PC-3 (cell line): ENCODE measurements around the gene EIF2AK2. TPM values are rescaled to one million over a fixed set of nuclear protein-coding genes. Genes with fewer than 3 reads are reported as not detected.

Source experiments
- ATAC-seq: fragments of 200-7000 bp; cut with Tn5 transposase; 2 replicates; pipeline ENCODE4 v1.9.1; 2020; ENCODE audit warnings: mild to moderate bottlenecking, moderate library complexity
- BruUV-seq: library from RNA; stranded (reverse); fragments of 400-500 nt; replicated peaks from 2 replicates; lab custom pipeline; 2021; lab: Mats Ljungman, UMichigan
- CTCF ChIA-PET: fragments of 300-600 bp; sonication (Branson Sonifier 250); formaldehyde crosslinking; loops from one replicate; lab custom pipeline; 2022; ENCODE audit warnings: antibody characterized with exemption; lab: Charles Lee
- POLR2A ChIA-PET: fragments of 300-600 bp; sonication (Branson Sonifier 250); formaldehyde crosslinking; loops from one replicate; lab custom pipeline; 2022; ENCODE audit warnings: antibody characterized with exemption; ENCODE audit not compliant: unreplicated experiment; lab: Charles Lee
- DNase-seq: peaks from one replicate; pipeline ENCODE4 v3.0.0-alpha.2; 2015
- H2AFZ ChIP-seq: fragments of 300-600 bp; sonication (generic); 2 replicates; pipeline ENCODE4 v1.6.0; 2016; ENCODE audit warnings: antibody characterized with exemption, low read length
- H3F3A ChIP-seq: fragments of 300-600 bp; sonication (generic); one replicate; pipeline ENCODE4 v1.6.0; 2017; ENCODE audit warnings: antibody characterized with exemption, low read length, control low read depth, mild to moderate bottlenecking; ENCODE audit not compliant: unreplicated experiment
- H3K27ac ChIP-seq: fragments of 300-600 bp; sonication (generic); 2 replicates; pipeline ENCODE4 v1.5.1; 2016; ENCODE audit warnings: mild to moderate bottlenecking, low read length
- H3K27me3 ChIP-seq: fragments of 300-600 bp; sonication (generic); 2 replicates; pipeline ENCODE4 v1.6.1; 2016; ENCODE audit warnings: low read length, mixed read lengths
- H3K36me3 ChIP-seq: fragments of 300-600 bp; sonication (generic); 2 replicates; pipeline ENCODE4 v1.6.1; 2016; ENCODE audit warnings: low read depth, mixed run types, low read length, mixed read lengths
- H3K4me1 ChIP-seq: fragments of 300-600 bp; sonication (generic); 2 replicates; pipeline ENCODE4 v1.5.1; 2016; ENCODE audit warnings: low read length; ENCODE audit not compliant: insufficient read depth
- H3K4me2 ChIP-seq: fragments of 300-600 bp; sonication (generic); 2 replicates; pipeline ENCODE4 v1.6.0; 2016; ENCODE audit warnings: low read length
- H3K4me3 ChIP-seq: fragments of 300-600 bp; sonication (generic); 2 replicates; pipeline ENCODE4 v1.5.1; 2016; ENCODE audit warnings: mild to moderate bottlenecking, low read length, mixed read lengths
- H3K79me2 ChIP-seq: fragments of 300-600 bp; sonication (generic); 2 replicates; pipeline ENCODE4 v1.6.1; 2017; ENCODE audit warnings: low read length, mixed read lengths
- H3K9ac ChIP-seq: fragments of 300-600 bp; sonication (generic); 2 replicates; pipeline ENCODE4 v1.6.0; 2016; ENCODE audit warnings: mild to moderate bottlenecking, low read length
- H3K9me2 ChIP-seq: fragments of 300-600 bp; sonication (generic); replicated peaks from 2 replicates; pipeline ENCODE4 v1.6.1; 2016; ENCODE audit warnings: mixed run types, low read length, mixed read lengths
- H3K9me3 ChIP-seq: fragments of 300-600 bp; sonication (generic); 2 replicates; pipeline ENCODE4 v1.6.1; 2016; ENCODE audit warnings: low read length, mixed read lengths
- H4K20me1 ChIP-seq: fragments of 300-600 bp; sonication (generic); 2 replicates; pipeline ENCODE4 v1.6.1; 2016; ENCODE audit warnings: low read length, mixed read lengths
- EZH2 ChIP-seq: fragments of 300-600 bp; sonication (generic); IDR thresholded peaks from one replicate; pipeline ENCODE4 v1.6.1; 2017; ENCODE audit warnings: antibody characterized with exemption, mild to moderate bottlenecking, low read length; ENCODE audit not compliant: unreplicated experiment
- EZH2phosphoT487 ChIP-seq: fragments of 300-600 bp; sonication (generic); IDR thresholded peaks from 2 replicates; pipeline ENCODE4 v1.6.1; 2018; ENCODE audit warnings: mild to moderate bottlenecking, antibody characterized with exemption, low read length, borderline replicate concordance
- intact Hi-C: fragments of 100-400 bp; cut with micrococcal nuclease; formaldehyde crosslinking; loops from 2 replicates; pipeline ENCODE4 v1.9.0; 2023
- total RNA-seq: library from RNA; depleted of rRNA; stranded (reverse); fragments of >200 nt; gene quantifications from 2 replicates; pipeline ENCODE4 v1.2.3, GENCODE V29; 2014
- TF ChIP-seq, protein P1 (sequence below): fragments of 300-600 bp; sonication (generic); conservative IDR thresholded peaks from 2 replicates; pipeline ENCODE4 v1.5.1; 2017; ENCODE audit warnings: antibody characterized with exemption, low read depth, mild to moderate bottlenecking, low read length

The EIF2AK2 gene
- total RNA-seq, 1 experiment from 2014 or later: 29.3 TPM

DNA sequence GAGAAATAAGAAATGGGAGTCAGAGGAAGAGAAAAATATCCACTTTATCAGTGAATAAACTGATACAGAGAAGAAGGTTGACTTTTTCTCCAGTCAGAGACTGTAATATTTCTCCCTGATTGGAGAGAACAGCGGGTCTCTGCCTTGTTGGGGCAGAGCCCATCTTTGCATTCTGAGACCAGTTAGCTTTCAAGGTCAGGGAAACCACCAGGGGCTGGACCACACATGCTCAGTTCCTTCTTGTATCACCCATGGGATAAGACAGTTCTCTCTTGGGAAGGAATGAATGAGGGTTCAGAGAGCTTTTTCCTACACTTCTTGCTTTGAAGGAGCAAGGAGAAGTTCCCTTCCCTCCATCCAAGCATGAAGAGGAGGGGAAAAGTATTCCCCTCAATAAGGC, 60.2 kb downstream of the EIF2AK2 start:
- H3K9me3 ChIP-seq: no peaks in the 10 kb centered on the region

GRCh38 chr2:37091873-37092272, 64.9 kb downstream of the EIF2AK2 start:
- ChIA-PET POLR2A (no interaction called here), CTCF (no interaction called here)
- BruUV-seq: no TSS peak
- H3K36me3 ChIP-seq: peaks cover 17% of the 10 kb centered on the region
- intact Hi-C loops: no loop called here
- no peaks in the 10 kb centered on the region for H3K9me3 ChIP-seq
- no peaks in the 10 kb centered on the region for H3K4me1 ChIP-seq
- no peak for DNase-seq
- H2AFZ ChIP-seq: no peak overlapping the region
- H3K9ac ChIP-seq: no peak overlapping the region
- H3K4me2 ChIP-seq: no peak overlapping the region
- H3K27me3 ChIP-seq: no peaks in the 10 kb centered on the region
- no peaks in the 10 kb centered on the region for H4K20me1 ChIP-seq
- no peak for ATAC-seq
- H3K79me2 ChIP-seq: no peaks in the 10 kb centered on the region; the same call in 1 of the 2 replicates
- no peaks in the 10 kb centered on the region for H3K9me2 ChIP-seq
- no peaks in the 10 kb centered on the region for H3F3A ChIP-seq
- H3K27ac ChIP-seq: no peak overlapping the region
- TF ChIP-seq EZH2phosphoT487 (no peak), EZH2 (no peak)
- TF ChIP-seq, protein P1, sequence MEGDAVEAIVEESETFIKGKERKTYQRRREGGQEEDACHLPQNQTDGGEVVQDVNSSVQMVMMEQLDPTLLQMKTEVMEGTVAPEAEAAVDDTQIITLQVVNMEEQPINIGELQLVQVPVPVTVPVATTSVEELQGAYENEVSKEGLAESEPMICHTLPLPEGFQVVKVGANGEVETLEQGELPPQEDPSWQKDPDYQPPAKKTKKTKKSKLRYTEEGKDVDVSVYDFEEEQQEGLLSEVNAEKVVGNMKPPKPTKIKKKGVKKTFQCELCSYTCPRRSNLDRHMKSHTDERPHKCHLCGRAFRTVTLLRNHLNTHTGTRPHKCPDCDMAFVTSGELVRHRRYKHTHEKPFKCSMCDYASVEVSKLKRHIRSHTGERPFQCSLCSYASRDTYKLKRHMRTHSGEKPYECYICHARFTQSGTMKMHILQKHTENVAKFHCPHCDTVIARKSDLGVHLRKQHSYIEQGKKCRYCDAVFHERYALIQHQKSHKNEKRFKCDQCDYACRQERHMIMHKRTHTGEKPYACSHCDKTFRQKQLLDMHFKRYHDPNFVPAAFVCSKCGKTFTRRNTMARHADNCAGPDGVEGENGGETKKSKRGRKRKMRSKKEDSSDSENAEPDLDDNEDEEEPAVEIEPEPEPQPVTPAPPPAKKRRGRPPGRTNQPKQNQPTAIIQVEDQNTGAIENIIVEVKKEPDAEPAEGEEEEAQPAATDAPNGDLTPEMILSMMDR: no peak
- no peak overlapping the region for H3K4me3 ChIP-seq

More for the DNA sequence above, 60.2 kb downstream of the EIF2AK2 start:
- Histone ChIP-seq H4K20me1 (no peaks in the 10 kb centered on the region), H3K9me2 (no peaks in the 10 kb centered on the region), H3K9ac (no peak overlapping the region), H3K4me2 (no peak overlapping the region), H3K36me3 (peaks cover 27% of the 10 kb centered on the region), H3K4me3 (no peak overlapping the region), H3K79me2 (no peaks in the 10 kb centered on the region), H3K4me1 (no peaks in the 10 kb centered on the region), H2AFZ (no peak overlapping the region), H3K27me3 (no peaks in the 10 kb centered on the region), H3K27ac (no peak overlapping the region), H3F3A (no peaks in the 10 kb centered on the region)
- CTCF ChIA-PET: no interaction called here
- TF ChIP-seq, protein P1: no peak
- TF ChIP-seq EZH2 (no peak), EZH2phosphoT487 (no peak)
- BruUV-seq: TSS peak; percentile 25
- intact Hi-C loops: no loop called here
- ATAC-seq: no peak
- DNase-seq: no peak
- POLR2A ChIA-PET: no interaction called here

GRCh38 chr2:37090019-37090477, 66.7 kb downstream of the EIF2AK2 start:
- Histone ChIP-seq H3K36me3 (peaks cover 14% of the 10 kb centered on the region; the same call in 1 of the 2 replicates), H3K27ac (no peak overlapping the region), H3F3A (peaks cover 5% of the 10 kb centered on the region), H3K4me3 (no peak overlapping the region), H3K79me2 (peaks cover 2% of the 10 kb centered on the region), H3K9me2 (no peaks in the 10 kb centered on the region), H3K27me3 (no peaks in the 10 kb centered on the region), H2AFZ (no peak overlapping the region), H3K9ac (no peak overlapping the region), H3K4me2 (no peak overlapping the region), H3K4me1 (peaks cover 12% of the 10 kb centered on the region), H3K9me3 (no peaks in the 10 kb centered on the region), H4K20me1 (no peaks in the 10 kb centered on the region)
- ChIA-PET POLR2A (no interaction called here), CTCF (no interaction called here)
- DNase-seq: no peak
- BruUV-seq: no TSS peak
- no peak for ATAC-seq
- no peak for TF ChIP-seq EZH2phosphoT487
- TF ChIP-seq, protein P1: no peak
- no peak for TF ChIP-seq EZH2
- intact Hi-C loops: no loop called here
